Measurements from ENCODE around the gene BCR. TPM values are rescaled to one million over a fixed set of nuclear protein-coding genes. Genes with fewer than 3 reads are reported as not detected.

BCR gene
- total RNA-seq, 1 donor from 2014 or later: 92.6 TPM

- peaks cover 19% of the 10 kb centered on the region for H3K4me1 Mint-ChIP-seq (ENCODE audit: unreplicated experiment)
- H3K27ac Mint-ChIP-seq (ENCODE audit: unreplicated experiment): no peak overlapping the region
- peaks cover 10% of the 10 kb centered on the region for H3K36me3 Mint-ChIP-seq (ENCODE audit: low read depth, unreplicated experiment)
- no peak overlapping the region for H3K4me3 Mint-ChIP-seq (ENCODE audit: unreplicated experiment)
- no peak for DNase-seq (ENCODE audit: low spot score)
- no peaks in the 10 kb centered on the region for H3K9me3 Mint-ChIP-seq (ENCODE audit: unreplicated experiment)
- no peak for TF ChIP-seq CTCF (IDR thresholded peaks at IDR 0.05; ENCODE audit: unreplicated experiment)
- H3K27me3 Mint-ChIP-seq (ENCODE audit: unreplicated experiment): no peaks in the 10 kb centered on the region
Measured at GRCh38 chr22:23205339-23206049, 25.2 kb downstream of the BCR start.

GRCh38 chr22:23206915-23207314 lies 26.6 kb downstream of the BCR start:
- H3K4me1 Mint-ChIP-seq (ENCODE audit: unreplicated experiment): peaks cover 18% of the 10 kb centered on the region
- no peak for DNase-seq (ENCODE audit: low spot score)
- peaks cover 11% of the 10 kb centered on the region for H3K36me3 Mint-ChIP-seq (ENCODE audit: low read depth, unreplicated experiment)
- no peak overlapping the region for H3K27ac Mint-ChIP-seq (ENCODE audit: unreplicated experiment)
- no peak overlapping the region for H3K4me3 Mint-ChIP-seq (ENCODE audit: unreplicated experiment)
- TF ChIP-seq CTCF (IDR thresholded peaks at IDR 0.05; ENCODE audit: unreplicated experiment): no peak
- H3K9me3 Mint-ChIP-seq (ENCODE audit: unreplicated experiment): no peaks in the 10 kb centered on the region
- no peaks in the 10 kb centered on the region for H3K27me3 Mint-ChIP-seq (ENCODE audit: unreplicated experiment)

GRCh38 chr22:23207729-23208393 lies 27.6 kb downstream of the BCR start:
- Mint-ChIP-seq H3K4me1 (ENCODE audit: unreplicated experiment) (peaks cover 18% of the 10 kb centered on the region), H3K27ac (ENCODE audit: unreplicated experiment) (no peak overlapping the region), H3K27me3 (ENCODE audit: unreplicated experiment) (no peaks in the 10 kb centered on the region), H3K9me3 (ENCODE audit: unreplicated experiment) (no peaks in the 10 kb centered on the region), H3K36me3 (ENCODE audit: low read depth, unreplicated experiment) (peaks cover 13% of the 10 kb centered on the region), H3K4me3 (ENCODE audit: unreplicated experiment) (no peak overlapping the region)
- DNase-seq (ENCODE audit: low spot score): no peak
- no peak for TF ChIP-seq CTCF (IDR thresholded peaks at IDR 0.05; ENCODE audit: unreplicated experiment)

GRCh38 chr22:23210428-23211170 lies 30.3 kb downstream of the BCR start:
- no peak for DNase-seq (ENCODE audit: low spot score)
- peaks cover 2% of the 10 kb centered on the region for H3K27me3 Mint-ChIP-seq (ENCODE audit: unreplicated experiment)
- H3K36me3 Mint-ChIP-seq (ENCODE audit: low read depth, unreplicated experiment): peaks cover 17% of the 10 kb centered on the region
- H3K4me3 Mint-ChIP-seq (ENCODE audit: unreplicated experiment): no peak overlapping the region
- no peak for TF ChIP-seq CTCF (IDR thresholded peaks at IDR 0.05; ENCODE audit: unreplicated experiment)
- H3K27ac Mint-ChIP-seq (ENCODE audit: unreplicated experiment): no peak overlapping the region
- no peaks in the 10 kb centered on the region for H3K9me3 Mint-ChIP-seq (ENCODE audit: unreplicated experiment)
- peaks cover 27% of the 10 kb centered on the region for H3K4me1 Mint-ChIP-seq (ENCODE audit: unreplicated experiment)

All from endothelial cell (in vitro differentiated cells).